ENCODE results near the gene EFNA5.

DNA sequence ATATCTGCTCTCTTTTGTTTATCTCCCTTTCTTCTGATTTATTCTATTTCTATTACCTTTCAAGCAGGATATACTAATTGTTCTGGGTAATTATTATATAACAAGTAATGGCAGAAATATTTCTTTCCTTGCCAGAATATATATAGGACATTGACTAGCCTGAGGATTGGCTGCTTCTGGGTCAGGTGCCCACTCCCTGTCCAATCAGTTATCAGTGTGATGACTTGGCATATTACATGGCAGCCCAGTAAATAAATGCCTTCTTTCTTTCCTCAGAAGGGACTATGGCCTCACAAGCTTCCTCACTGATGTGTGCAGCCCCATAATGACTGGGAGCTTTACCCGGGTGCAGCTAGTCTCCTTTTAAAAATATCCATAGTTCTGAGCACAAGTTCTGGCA, 301.1 kb downstream of the EFNA5 start:
- TF ChIP-seq, protein P1, sequence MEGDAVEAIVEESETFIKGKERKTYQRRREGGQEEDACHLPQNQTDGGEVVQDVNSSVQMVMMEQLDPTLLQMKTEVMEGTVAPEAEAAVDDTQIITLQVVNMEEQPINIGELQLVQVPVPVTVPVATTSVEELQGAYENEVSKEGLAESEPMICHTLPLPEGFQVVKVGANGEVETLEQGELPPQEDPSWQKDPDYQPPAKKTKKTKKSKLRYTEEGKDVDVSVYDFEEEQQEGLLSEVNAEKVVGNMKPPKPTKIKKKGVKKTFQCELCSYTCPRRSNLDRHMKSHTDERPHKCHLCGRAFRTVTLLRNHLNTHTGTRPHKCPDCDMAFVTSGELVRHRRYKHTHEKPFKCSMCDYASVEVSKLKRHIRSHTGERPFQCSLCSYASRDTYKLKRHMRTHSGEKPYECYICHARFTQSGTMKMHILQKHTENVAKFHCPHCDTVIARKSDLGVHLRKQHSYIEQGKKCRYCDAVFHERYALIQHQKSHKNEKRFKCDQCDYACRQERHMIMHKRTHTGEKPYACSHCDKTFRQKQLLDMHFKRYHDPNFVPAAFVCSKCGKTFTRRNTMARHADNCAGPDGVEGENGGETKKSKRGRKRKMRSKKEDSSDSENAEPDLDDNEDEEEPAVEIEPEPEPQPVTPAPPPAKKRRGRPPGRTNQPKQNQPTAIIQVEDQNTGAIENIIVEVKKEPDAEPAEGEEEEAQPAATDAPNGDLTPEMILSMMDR (IDR thresholded peaks at IDR 0.05): no peak
- TF ChIP-seq POLR2A (IDR thresholded peaks at IDR 0.05) (no peak), POLR2AphosphoS5 (IDR thresholded peaks at IDR 0.05; ENCODE audit: insufficient read depth in 1 of 2, low read depth in 1 of 2) (no peak)

All from vagina (tissue), 2 donors.